IMR-90 (cell line): ENCODE results near the gene GPRC6A. TPM values are rescaled to one million over a fixed set of nuclear protein-coding genes. Genes with fewer than 3 reads are reported as not detected.

Experiments
- ATAC-seq: fragments of 200-7000 bp; cut with Tn5 transposase; 2 replicates; pipeline ENCODE4 v1.9.1; 2020; ENCODE audit warnings: low read depth, mild to moderate bottlenecking, moderate library complexity
- BruUV-seq: library from RNA; stranded (reverse); fragments of 400-500 nt; replicated peaks from 2 replicates; lab custom pipeline; 2021; lab: Mats Ljungman, UMichigan
- CTCF ChIA-PET: fragments of 300-600 bp; formaldehyde crosslinking; extraction: SDS; loops from one replicate; lab custom pipeline; 2021; ENCODE audit warnings: antibody characterized with exemption; lab: Yijun Ruan, JAX
- POLR2A ChIA-PET: fragments of 300-600 bp; sonication (Branson Sonifier 250); formaldehyde crosslinking; loops from one replicate; lab custom pipeline; 2022; ENCODE audit warnings: antibody characterized with exemption; ENCODE audit not compliant: unreplicated experiment; lab: Charles Lee
- DNase-seq: peaks from one replicate; pipeline ENCODE4 v3.0.0; 2013
- H2AFZ ChIP-seq: replicated peaks from 2 replicates; pipeline ENCODE3; 2013; ENCODE audit warnings: low read length, mild to moderate bottlenecking; ENCODE audit not compliant: poor library complexity
- H2AK5ac ChIP-seq: 2 replicates; pipeline ENCODE4 v1.6.1; 2013; ENCODE audit warnings: low read depth, low read length, inconsistent platforms
- H2AK9ac ChIP-seq: replicated peaks from 2 replicates; pipeline ENCODE3; 2013; ENCODE audit warnings: mild to moderate bottlenecking, low read depth, low read length, moderate library complexity; ENCODE audit not compliant: poor library complexity
- H2BK120ac ChIP-seq: 2 replicates; pipeline ENCODE4 v1.6.1; 2013; ENCODE audit warnings: low read depth, low read length, inconsistent platforms
- H2BK15ac ChIP-seq: 3 replicates; pipeline ENCODE4 v1.6.1; 2013; ENCODE audit warnings: low read depth, low read length, inconsistent platforms
- H2BK20ac ChIP-seq: 2 replicates; pipeline ENCODE4 v1.6.1; 2013; ENCODE audit warnings: low read depth, mild to moderate bottlenecking, inconsistent platforms, low read length, moderate library complexity
- H2BK5ac ChIP-seq: 2 replicates; pipeline ENCODE4 v1.6.1; 2013; ENCODE audit warnings: mild to moderate bottlenecking, low read depth, low read length, inconsistent platforms; ENCODE audit not compliant: poor library complexity, severe bottlenecking
- H3K14ac ChIP-seq: replicated peaks from 2 replicates; pipeline ENCODE4 v1.6.1; 2013; ENCODE audit warnings: low read depth, low read length, inconsistent platforms
- H3K18ac ChIP-seq: 2 replicates; pipeline ENCODE4 v1.6.1; 2013; ENCODE audit warnings: low read depth, low read length, control low read depth
- H3K23ac ChIP-seq: 2 replicates; pipeline ENCODE4 v1.6.1; 2013; ENCODE audit warnings: low read depth, low read length, inconsistent platforms
- H3K27ac ChIP-seq: 2 replicates; pipeline ENCODE4 v1.5.1; 2013; ENCODE audit warnings: mild to moderate bottlenecking, control low read depth, low read length; ENCODE audit not compliant: insufficient read depth
- H3K27me3 ChIP-seq: 2 replicates; pipeline ENCODE4 v1.6.1; 2013; ENCODE audit warnings: low read length; ENCODE audit not compliant: control insufficient read depth, insufficient read depth
- H3K36me3 ChIP-seq: 2 replicates; pipeline ENCODE4 v1.6.1; 2013; ENCODE audit warnings: low read length, mixed read lengths; ENCODE audit not compliant: control insufficient read depth, insufficient read depth
- H3K4ac ChIP-seq: 2 replicates; pipeline ENCODE4 v1.6.1; 2013; ENCODE audit warnings: low read depth, low read length, inconsistent platforms
- H3K4me1 ChIP-seq: 2 replicates; pipeline ENCODE4 v1.6.1; 2013; ENCODE audit warnings: low read length, mixed read lengths; ENCODE audit not compliant: control insufficient read depth, insufficient read depth
- H3K4me2 ChIP-seq: 2 replicates; pipeline ENCODE4 v1.6.1; 2013; ENCODE audit warnings: low read depth, mild to moderate bottlenecking, control low read depth, low read length, moderate library complexity
- H3K4me3 ChIP-seq: 2 replicates; pipeline ENCODE4 v1.5.1; 2013; ENCODE audit warnings: low read depth, mild to moderate bottlenecking, control low read depth, low read length, moderate library complexity; ENCODE audit not compliant: insufficient read depth
- H3K56ac ChIP-seq: 2 replicates; pipeline ENCODE4 v1.6.1; 2013; ENCODE audit warnings: low read length, inconsistent platforms; ENCODE audit not compliant: insufficient read depth; ENCODE audit errors: extremely low read depth
- H3K79me1 ChIP-seq, 2 experiments: 2 replicates each; pipeline ENCODE4 v1.6.1; 2013; ENCODE audit warnings: low read length in 2 of 2, inconsistent platforms in 1 of 2, low read depth in 1 of 2
- H3K9ac ChIP-seq: 2 replicates; pipeline ENCODE4 v1.6.1; 2013; ENCODE audit warnings: low read depth, low read length, control low read depth
- H3K9me1 ChIP-seq: 2 replicates; pipeline ENCODE4 v1.6.1; 2013; ENCODE audit warnings: low read length, inconsistent platforms; ENCODE audit not compliant: insufficient read depth
- H3K9me3 ChIP-seq: 2 replicates; pipeline ENCODE4 v1.6.1; 2013; ENCODE audit warnings: low read length; ENCODE audit not compliant: control insufficient read depth, insufficient read depth
- H4K20me1 ChIP-seq: 2 replicates; pipeline ENCODE4 v1.6.1; 2013; ENCODE audit warnings: low read length, inconsistent platforms; ENCODE audit not compliant: insufficient read depth
- H4K5ac ChIP-seq: 2 replicates; pipeline ENCODE4 v1.6.1; 2013; ENCODE audit warnings: mild to moderate bottlenecking, low read depth, low read length, control low read depth
- H4K8ac ChIP-seq, 2 experiments: 2 replicates each; pipeline ENCODE4 v1.6.1; 2013; ENCODE audit warnings: low read depth in 2 of 2, low read length in 2 of 2, control low read depth in 1 of 2, inconsistent platforms in 1 of 2
- H4K91ac ChIP-seq: 2 replicates; pipeline ENCODE4 v1.6.1; 2013; ENCODE audit warnings: low read depth, low read length, inconsistent platforms; ENCODE audit not compliant: insufficient read depth
- CEBPB ChIP-seq: IDR thresholded peaks from 2 replicates; pipeline ENCODE4 v1.6.1; 2012; ENCODE audit warnings: low read depth, low read length, improper control_type of control experiment
- CHD1 ChIP-seq: IDR thresholded peaks from 2 replicates; pipeline ENCODE4 v1.6.1; 2012; ENCODE audit warnings: low read depth, low read length, improper control_type of control experiment
- CTCF ChIP-seq: conservative IDR thresholded peaks from 2 replicates; pipeline ENCODE4 v1.5.1; 2012; ENCODE audit warnings: mild to moderate bottlenecking, low read depth, low read length, improper control_type of control experiment
- FOS ChIP-seq: fragments of 150-350 bp; IDR thresholded peaks from 2 replicates; pipeline ENCODE4 v1.6.1; 2016; ENCODE audit warnings: low read depth, low read length
- MAFK ChIP-seq: IDR thresholded peaks from 2 replicates; pipeline ENCODE4 v1.6.1; 2012; ENCODE audit warnings: low read depth, low read length, improper control_type of control experiment
- MAZ ChIP-seq: IDR thresholded peaks from 2 replicates; pipeline ENCODE4 v1.6.1; 2012; ENCODE audit warnings: low read depth, mild to moderate bottlenecking, low read length, improper control_type of control experiment, moderate library complexity, borderline replicate concordance
- MXI1 ChIP-seq: IDR thresholded peaks from 2 replicates; pipeline ENCODE4 v1.6.1; 2012; ENCODE audit warnings: low read depth, mild to moderate bottlenecking, low read length, moderate library complexity, borderline replicate concordance
- NFE2L2 ChIP-seq: fragments of 150-350 bp; IDR thresholded peaks from 2 replicates; pipeline ENCODE4 v1.6.1; 2016; ENCODE audit warnings: low read depth, mild to moderate bottlenecking, low read length
- POLR2A ChIP-seq: IDR thresholded peaks from 2 replicates; pipeline ENCODE4 v1.6.1; 2012; ENCODE audit warnings: mild to moderate bottlenecking, low read depth, low read length
- RAD21 ChIP-seq: IDR thresholded peaks from 2 replicates; pipeline ENCODE4 v1.6.1; 2012; ENCODE audit warnings: low read length, improper control_type of control experiment
- RCOR1 ChIP-seq: IDR thresholded peaks from 2 replicates; pipeline ENCODE4 v1.6.1; 2012; ENCODE audit warnings: mild to moderate bottlenecking, low read length, improper control_type of control experiment; ENCODE audit not compliant: insufficient replicate concordance
- RFX5 ChIP-seq: IDR thresholded peaks from 2 replicates; pipeline ENCODE4 v1.8.0; 2012; ENCODE audit warnings: low read depth, mild to moderate bottlenecking, low read length, moderate library complexity
- SMC3 ChIP-seq: fragments of 150-350 bp; IDR thresholded peaks from 2 replicates; pipeline ENCODE4 v1.6.1; 2016; ENCODE audit warnings: low read depth, mild to moderate bottlenecking, antibody characterized with exemption, low read length, moderate library complexity
- USF2 ChIP-seq: fragments of 150-350 bp; IDR thresholded peaks from 2 replicates; pipeline ENCODE4 v1.6.1; 2017; ENCODE audit warnings: mild to moderate bottlenecking, antibody characterized with exemption, low read length, low read depth
- WGBS, 2 experiments: methylation state at CpG; one replicate each; pipeline versions ENCODE4 v1.1.5 to v1.1.7; 2013; ENCODE audit warnings: missing lambda C conversion rate in 2 of 2; ENCODE audit not compliant: insufficient read length in 1 of 2; ENCODE audit errors: extremely low coverage in 2 of 2; 5-methylcytosine and 5-hydroxymethylcytosine counted together
- dilution Hi-C: fragments of 300-500 bp; cut with HindIII; formaldehyde crosslinking; loops from one replicate; pipeline ENCODE4 v1.14.3; 2018; ENCODE audit warnings: low sequenced_read_pairs; ENCODE audit not compliant: unreplicated experiment
- in situ Hi-C: fragments of 300-500 bp; cut with MboI; formaldehyde crosslinking; loops from 3 replicates; pipeline ENCODE4 v1.14.3; 2019; ENCODE audit warnings: low sequenced_read_pairs, inconsistent platforms, mixed read lengths
- intact Hi-C: fragments of 100-400 bp; cut with micrococcal nuclease; formaldehyde crosslinking; loops from 2 replicates; pipeline ENCODE4 v1.10.0; 2022
- polyA plus RNA-seq, 3 experiments: library from polyadenylated mRNA; depleted of rRNA; stranded (reverse); fragments of >200 nt; gene quantifications; 2 replicates each; pipeline ENCODE4 v1.2.3, GENCODE V29; 2012; ENCODE audit warnings: low replicate concordance in 1 of 3
- total RNA-seq: library from RNA; depleted of rRNA; stranded (reverse); fragments of >200 nt; gene quantifications from 2 replicates; pipeline ENCODE4 v1.2.3, GENCODE V29; 2012

The GPRC6A gene
- total and polyA plus RNA-seq, 2 of the 4 experiments (the other 2 are of a cell fraction): not detected

GRCh38 chr6:116876107-116876506, 47.2 kb upstream of the GPRC6A start (continued):
- TF ChIP-seq MAFK: no peak
- TF ChIP-seq NFE2L2: no peak
- TF ChIP-seq POLR2A: no peak
- TF ChIP-seq USF2: no peak

GRCh38 chr6:116872771-116873170, 43.9 kb upstream of the GPRC6A start:
- H3K9ac ChIP-seq: no peak overlapping the region
- dilution Hi-C loops: no loop called here
- H4K5ac ChIP-seq: no peak overlapping the region
- H4K91ac ChIP-seq: no peak overlapping the region
- H3K27me3 ChIP-seq: peaks cover 20% of the 10 kb centered on the region
- 86% methylated on average over 1 of the region's 4 CpGs; no CpG with 5 or more reads in 1 of the 2 experiments for WGBS, 2 experiments
- no peak overlapping the region for H2AK5ac ChIP-seq
- no peak overlapping the region for H2BK5ac ChIP-seq
- CTCF ChIA-PET: no interaction called here
- H3K79me1 ChIP-seq: no peaks in the 10 kb centered on the region
- H3K9me1 ChIP-seq: no peaks in the 10 kb centered on the region
- no peaks in the 10 kb centered on the region for H3K36me3 ChIP-seq
- no peak overlapping the region for H3K56ac ChIP-seq
- no peak overlapping the region for H3K23ac ChIP-seq
- H3K4me2 ChIP-seq: no peak overlapping the region
- no peak overlapping the region for H3K14ac ChIP-seq
- no peaks in the 10 kb centered on the region for H3K4me1 ChIP-seq
- no peak overlapping the region for H3K27ac ChIP-seq
- no peak overlapping the region for H2BK15ac ChIP-seq
- POLR2A ChIA-PET: no interaction called here
- no peak overlapping the region for H3K4ac ChIP-seq
- H3K18ac ChIP-seq: no peak overlapping the region
- H4K8ac ChIP-seq: no peak overlapping the region
- no peak overlapping the region for H3K4me3 ChIP-seq
- intact Hi-C loops: no loop called here
- H2AFZ ChIP-seq: no peak overlapping the region
- no peak overlapping the region for H2BK120ac ChIP-seq
- no peak for TF ChIP-seq USF2
- TF ChIP-seq MXI1: no peak
- TF ChIP-seq FOS: no peak
- TF ChIP-seq CHD1: no peak
- TF ChIP-seq CTCF: no peak
- no peak for TF ChIP-seq CEBPB
- TF ChIP-seq RFX5: no peak
- no peak for TF ChIP-seq RAD21
- no peak for TF ChIP-seq NFE2L2
- no peak for TF ChIP-seq RCOR1
- TF ChIP-seq SMC3: no peak
- no peak for TF ChIP-seq MAFK
- no peak for TF ChIP-seq MAZ
- no peak for TF ChIP-seq POLR2A
- ATAC-seq (no peak), DNase-seq (no peak)
- BruUV-seq: no TSS peak
- no peak overlapping the region for H2BK20ac ChIP-seq
- no peaks in the 10 kb centered on the region for H4K20me1 ChIP-seq
- H3K9me3 ChIP-seq: no peaks in the 10 kb centered on the region; the same call in 1 of the 2 replicates
- in situ Hi-C loops: no loop called here
- H2AK9ac ChIP-seq: no peak overlapping the region
